Glutamatergic neuron (in vitro differentiated cells): ENCODE data around the gene CCDC9. TPM values are rescaled to one million over a fixed set of nuclear protein-coding genes. Genes with fewer than 3 reads are reported as not detected.

Experiments
- DNase-seq: peaks from one replicate; pipeline ENCODE4 v3.0.0; 2022
- H3K27ac Mint-ChIP-seq: one replicate; pipeline ENCODE4 v1.8.0; 2020; ENCODE audit warnings: mild to moderate bottlenecking, mixed read lengths, inconsistent platforms; ENCODE audit not compliant: unreplicated experiment
- H3K27me3 Mint-ChIP-seq: one replicate; pipeline ENCODE4 v1.8.0; 2020; ENCODE audit warnings: mild to moderate bottlenecking, moderate library complexity, mixed read lengths, inconsistent platforms; ENCODE audit not compliant: unreplicated experiment
- H3K36me3 Mint-ChIP-seq: one replicate; pipeline ENCODE4 v1.8.0; 2020; ENCODE audit warnings: mild to moderate bottlenecking, mixed read lengths, inconsistent platforms; ENCODE audit not compliant: unreplicated experiment
- H3K4me1 Mint-ChIP-seq: one replicate; pipeline ENCODE4 v1.8.0; 2020; ENCODE audit warnings: mild to moderate bottlenecking, low read depth, mixed read lengths, inconsistent platforms; ENCODE audit not compliant: unreplicated experiment
- H3K4me3 Mint-ChIP-seq: one replicate; pipeline ENCODE4 v1.8.0; 2020; ENCODE audit warnings: mild to moderate bottlenecking, mixed read lengths, inconsistent platforms; ENCODE audit not compliant: unreplicated experiment
- H3K9me3 Mint-ChIP-seq: one replicate; pipeline ENCODE4 v1.8.0; 2020; ENCODE audit warnings: mild to moderate bottlenecking, moderate library complexity, mixed read lengths, inconsistent platforms; ENCODE audit not compliant: unreplicated experiment
- CTCF ChIP-seq: fragments of 200-600 bp; sonication (generic); IDR thresholded peaks from one replicate; pipeline ENCODE4 v1.5.0; 2021; ENCODE audit not compliant: partially characterized antibody, unreplicated experiment
- microRNA-seq: library from miRNA; unstranded; fragments of <30 nt; microRNA quantifications from one replicate; pipeline ENCODE4, GENCODE V29; 2020; ENCODE audit not compliant: unreplicated experiment
- total RNA-seq: library from RNA; stranded (reverse); fragmentation: NEBNext Ultra II Directional; extraction: Animal tissue kit (Norgen Biotek cat#: 25700); gene quantifications from one replicate; pipeline ENCODE4 v1.2.1, GENCODE V29; 2021; ENCODE audit not compliant: unreplicated experiment

The CCDC9 gene
- total RNA-seq, 1 donor from 2014 or later, result 16.8 TPM

GRCh38 chr19:47316513-47316912, 60.2 kb downstream of the CCDC9 start:
- no peak for DNase-seq
- no peak for TF ChIP-seq CTCF
- Mint-ChIP-seq H3K9me3 (peaks cover 7% of the 10 kb centered on the region), H3K27ac (no peak overlapping the region), H3K4me3 (no peak overlapping the region), H3K36me3 (peaks cover 6% of the 10 kb centered on the region), H3K27me3 (peaks cover 1% of the 10 kb centered on the region), H3K4me1 (no peaks in the 10 kb centered on the region)

- no peak for TF ChIP-seq CTCF
- H3K4me1 Mint-ChIP-seq, result no peaks in the 10 kb centered on the region
- H3K9me3 Mint-ChIP-seq, result peaks cover 8% of the 10 kb centered on the region
- H3K27ac Mint-ChIP-seq, result no peak overlapping the region
- DNase-seq, result no peak
- H3K4me3 Mint-ChIP-seq, result no peak overlapping the region
- H3K27me3 Mint-ChIP-seq, result peaks cover 1% of the 10 kb centered on the region
- peaks cover 6% of the 10 kb centered on the region for H3K36me3 Mint-ChIP-seq
Observed at GRCh38 chr19:47319923-47320871, 63.9 kb downstream of the CCDC9 start.

Small RNA genes within 50 kb of the gene (microRNA-seq; reads per million reads assigned to microRNA genes)
- not detected for gene MIR3190
- gene MIR3191, result not detected

Other genes starting within 250 kb of the CCDC9 start
- 1.7 TPM for gene NPAS1, start 236.7 kb upstream of the CCDC9 start, total RNA-seq
- 31.0 TPM for gene TMEM160, start 207.9 kb upstream of the CCDC9 start, total RNA-seq
- gene ZC3H4, start 142.7 kb upstream of the CCDC9 start, total RNA-seq, result 50.3 TPM
- 79.9 TPM for gene SAE1, start 125.7 kb upstream of the CCDC9 start, total RNA-seq
- gene BBC3, start 25.3 kb upstream of the CCDC9 start, total RNA-seq, result 37.0 TPM
- 65.0 TPM for gene INAFM1, start 18.4 kb downstream of the CCDC9 start, total RNA-seq
- 1.4 TPM for gene C5AR1, start 53.3 kb downstream of the CCDC9 start, total RNA-seq
- not detected for gene C5AR2, start 75.7 kb downstream of the CCDC9 start, total RNA-seq
- gene DHX34, start 92.8 kb downstream of the CCDC9 start, total RNA-seq, result 119 TPM
- 255 TPM for gene MEIS3, start 163.0 kb downstream of the CCDC9 start, total RNA-seq
- 115 TPM for gene SLC8A2, start 215.4 kb downstream of the CCDC9 start, total RNA-seq
- gene KPTN, start 227.7 kb downstream of the CCDC9 start, total RNA-seq, result 51.2 TPM